RPMI7951 (cell line): ENCODE data around the gene FBXL12. TPM values are rescaled to one million over a fixed set of nuclear protein-coding genes. Genes with fewer than 3 reads are reported as not detected.
"Not testable (repeated sequence)": the region's sequence is repeated elsewhere in the genome, so short reads cannot be mapped to it uniquely, and the experiment has no call there.

Source experiments
- DNase-seq: peaks from one replicate; pipeline ENCODE4 v3.0.0-alpha.2; 2012; ENCODE audit warnings: low read depth
- total RNA-seq: library from RNA; depleted of rRNA; stranded (reverse); fragments of >200 nt; shearing (Covaris generic); gene quantifications from 2 replicates; pipeline ENCODE4 v1.2.3, GENCODE V29; 2014; rRNA removed

Gene FBXL12
- total RNA-seq, 1 experiment from 2014 or later: 20.9 TPM

DNA sequence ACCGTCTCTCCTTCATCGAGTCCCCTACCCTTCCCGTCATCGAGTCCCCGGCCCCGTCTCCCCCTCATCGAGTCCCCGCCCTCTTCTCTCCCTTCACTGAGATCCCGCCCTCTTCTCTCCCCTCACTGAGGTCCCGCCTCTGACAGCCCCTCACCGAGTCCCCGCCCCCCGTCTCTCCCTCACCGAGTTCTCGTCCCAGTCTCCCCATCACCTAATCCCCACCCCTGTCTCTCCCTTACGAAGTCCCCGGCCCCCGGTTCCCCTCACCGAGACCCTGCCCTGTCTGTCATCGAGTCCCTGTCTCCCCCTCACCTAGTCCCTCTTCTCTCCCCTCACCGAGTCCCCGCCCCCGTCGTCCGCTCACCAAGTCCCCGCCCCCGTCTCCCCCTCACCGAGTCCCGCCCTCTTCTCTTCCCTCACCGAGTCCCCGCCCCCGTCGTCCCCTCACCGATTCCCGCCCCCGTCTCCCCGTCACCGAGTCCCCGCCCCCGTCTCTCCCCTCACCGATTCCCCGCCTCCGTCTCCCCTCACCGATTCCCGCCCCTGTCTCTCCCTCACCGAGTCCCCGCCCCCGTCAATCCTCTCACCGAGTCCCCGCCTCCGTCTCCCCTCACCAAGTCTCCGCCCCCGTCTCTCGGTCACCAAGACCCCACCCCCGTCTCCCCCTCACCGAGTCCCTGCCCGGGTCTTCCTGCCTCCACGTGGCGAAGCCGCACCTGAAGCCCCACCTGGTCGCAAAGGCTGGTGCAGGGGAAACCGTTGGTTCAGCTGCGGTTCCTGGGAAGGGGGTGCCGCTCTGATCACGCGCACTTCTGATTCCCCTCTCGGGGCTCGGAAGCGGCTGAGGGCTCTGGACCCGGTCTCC, 26.4 kb downstream of the FBXL12 start:
- peak; percentile 88 for DNase-seq

GRCh38 chr19:9791552-9792205, 27.2 kb downstream of the FBXL12 start:
- DNase-seq: peak; percentile 93

- peak; percentile 35 for DNase-seq
These were observed 27.9 kb downstream of the FBXL12 start for GRCh38 chr19:9791073-9791367.

- not testable (repeated sequence) for DNase-seq
These were observed 29.3 kb downstream of the FBXL12 start for GRCh38 chr19:9789579-9789978.

GRCh38 chr19:9789066-9789465, 29.8 kb downstream of the FBXL12 start:
- DNase-seq: no peak

- DNase-seq: not testable (repeated sequence)
These were observed 30.3 kb downstream of the FBXL12 start for GRCh38 chr19:9788604-9789003.

DNA sequence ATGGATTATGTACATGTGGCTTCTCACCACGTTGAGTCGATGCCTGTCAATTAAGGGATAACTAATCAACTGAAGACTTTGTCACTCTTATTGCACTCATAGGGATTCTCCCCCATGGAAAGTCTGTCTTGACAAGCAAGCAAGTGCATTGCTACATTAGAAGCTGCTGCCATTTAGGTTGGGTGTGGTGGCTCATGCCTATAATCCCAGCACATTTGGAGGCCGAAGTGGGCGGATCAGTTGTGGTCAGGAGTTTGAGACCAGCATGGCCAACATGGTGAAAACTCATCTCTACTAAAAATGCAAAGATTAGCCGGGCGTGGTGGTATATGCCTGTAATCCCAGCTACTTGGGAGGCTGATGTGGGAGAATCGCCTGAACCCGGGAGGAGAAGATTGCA, 32.1 kb downstream of the FBXL12 start:
- no peak for DNase-seq

GRCh38 chr19:9786342-9786741, 32.5 kb downstream of the FBXL12 start:
- no peak for DNase-seq

- peak; percentile 93 for DNase-seq
These were observed 33.2 kb downstream of the FBXL12 start for GRCh38 chr19:9785367-9786331.

DNA sequence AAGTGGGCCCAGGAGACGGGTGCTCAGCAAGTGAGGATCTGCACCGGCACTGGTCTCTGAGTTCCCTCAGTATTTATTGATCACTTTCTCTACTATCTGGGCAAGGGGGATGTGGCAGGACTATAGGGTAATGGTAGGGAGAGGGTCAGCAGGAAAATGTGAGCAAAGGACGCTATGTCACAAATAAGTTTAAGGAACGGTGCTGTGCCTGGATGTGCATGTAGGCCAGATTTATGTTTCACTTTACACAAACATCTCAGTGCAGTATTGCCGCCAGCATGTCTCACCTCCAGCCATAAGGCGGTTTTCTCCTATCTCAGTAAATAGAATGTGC, 34.7 kb downstream of the FBXL12 start:
- not testable (repeated sequence) for DNase-seq

- DNase-seq: peak; percentile 39
These were observed 36.5 kb downstream of the FBXL12 start for GRCh38 chr19:9782338-9782737.

DNA sequence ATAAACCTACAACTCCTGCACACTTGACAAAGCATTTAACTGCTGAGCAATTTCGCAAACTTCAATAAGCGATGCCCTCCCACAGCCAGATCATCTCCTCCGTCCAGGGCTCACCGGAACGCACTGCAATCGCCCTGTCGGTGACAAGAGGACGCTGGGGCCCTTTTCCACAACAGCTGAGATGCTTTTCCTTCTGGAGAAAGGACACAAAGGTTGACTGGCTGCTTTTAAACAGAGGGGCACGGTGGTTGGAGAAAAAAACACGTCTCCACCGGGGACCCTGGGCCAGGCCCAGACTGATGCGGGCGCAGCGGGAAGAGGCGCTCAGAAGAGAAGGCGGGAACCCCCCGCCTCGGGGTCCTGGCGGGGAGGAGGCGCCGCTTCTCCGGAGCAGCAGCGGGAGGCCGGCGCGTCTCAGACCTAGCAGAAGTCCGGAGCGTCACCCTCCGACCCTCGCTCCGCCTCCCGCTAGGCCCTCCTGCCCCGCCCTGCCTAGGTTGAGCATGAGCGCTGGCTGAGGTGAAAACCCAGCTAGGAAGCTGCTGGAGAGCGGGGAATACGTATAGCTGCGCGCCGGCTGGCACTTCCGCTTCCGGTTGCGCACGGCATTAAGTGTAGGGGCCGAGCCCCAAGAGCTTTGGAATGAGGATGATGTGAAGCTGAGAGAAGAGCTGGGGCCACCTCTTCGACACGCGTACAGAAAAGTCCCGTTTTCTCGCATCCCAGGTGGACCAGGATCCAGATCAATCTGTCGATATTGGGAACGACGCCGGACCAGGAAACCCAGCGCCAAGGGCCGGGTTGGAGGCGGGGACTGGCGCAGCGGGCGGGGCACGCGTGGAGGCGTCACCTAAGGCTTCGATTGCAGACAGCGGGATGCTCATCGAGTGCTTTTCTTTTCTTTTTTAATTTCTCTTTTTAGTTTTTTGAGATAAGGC, 50.4 kb downstream of the FBXL12 start, which contains the start of gene ZNF846:
TSS of gene ZNF846 (minus strand) at position 564 of the 938 bp plus-strand sequence. CDS start 3,788 bp downstream, outside the sequence.
- peak; percentile 97 for DNase-seq

Other genes with a start within 250 kb of the FBXL12 start
- 29.2 and 31.8 TPM in 2 replicates for gene ZNF121, start 234.6 kb downstream of the FBXL12 start, total RNA-seq
- gene ZNF561, start 197.8 kb downstream of the FBXL12 start, total RNA-seq: 9.0 and 19.2 TPM in 2 replicates
- gene ZNF562, start 144.0 kb downstream of the FBXL12 start, total RNA-seq: 26.2 and 34.0 TPM in 2 replicates
- gene ZNF846, start 50.3 kb downstream of the FBXL12 start, total RNA-seq: 12.4 and 12.6 TPM in 2 replicates
- 634 and 688 TPM in 2 replicates for gene UBL5, start 8.8 kb upstream of the FBXL12 start, total RNA-seq
- 137 and 205 TPM in 2 replicates for gene PIN1, start 16.2 kb upstream of the FBXL12 start, total RNA-seq
- gene OLFM2, start 117.4 kb upstream of the FBXL12 start, total RNA-seq: 0.49 and 1.4 TPM in 2 replicates
- gene COL5A3, start 191.4 kb upstream of the FBXL12 start, total RNA-seq: 3.0 and 4.8 TPM in 2 replicates
- 0.12 TPM in 1 of 2 replicates, not detected in the other for gene RDH8, start 194.4 kb upstream of the FBXL12 start, total RNA-seq